Transverse colon (tissue), 4 donors: ENCODE measurements around the gene DESI2. TPM values are rescaled to one million over a fixed set of nuclear protein-coding genes. Genes with fewer than 3 reads are reported as not detected.

Source experiments
- DNase-seq: peaks from one replicate; pipeline ENCODE4 v3.0.0-alpha.2; 2019
- H3K27ac ChIP-seq, 4 donors: fragments of 200-600 bp; sonication (generic); 2 replicates each; pipeline ENCODE4 v1.5.1; 2016 to 2018; ENCODE audit warnings: inconsistent platforms in 4 of 4
- H3K27me3 ChIP-seq: fragments of 200-600 bp; sonication (generic); 2 replicates; pipeline ENCODE4 v1.5.1; 2017; ENCODE audit warnings: inconsistent platforms
- H3K36me3 ChIP-seq, 4 donors: fragments of 200-600 bp; sonication (generic); 2 replicates each; pipeline ENCODE4 v1.5.1; 2017 to 2019; ENCODE audit warnings: inconsistent platforms in 4 of 4
- H3K4me1 ChIP-seq, 4 donors: fragments of 200-600 bp; sonication (generic); 2 replicates each; pipeline ENCODE4 v1.5.1; 2017 to 2020; ENCODE audit warnings: inconsistent platforms in 4 of 4
- H3K4me3 ChIP-seq, 4 donors: fragments of 200-600 bp; sonication (generic); 1 replicate in 1 of 4; 2 replicates in 3 of 4; pipeline versions ENCODE4 v1.5.1 to v1.6.1; 2017 to 2019; ENCODE audit warnings: inconsistent platforms in 4 of 4
- H3K9me3 ChIP-seq, 2 donors: fragments of 200-600 bp; sonication (generic); 2 replicates each; pipeline ENCODE4 v1.5.1; 2017 to 2019; ENCODE audit warnings: inconsistent platforms in 2 of 2
- CTCF ChIP-seq, 5 experiments: fragments of 200-600 bp in 3 of 5; fragments of 450-650 bp in 2 of 5; sonication (generic) in 3 of 5; IDR thresholded peaks; 1 replicate in 2 of 5; 2 replicates in 3 of 5; pipeline ENCODE4 v1.5.1; 2016 to 2017; ENCODE audit warnings: antibody characterized with exemption in 5 of 5, inconsistent platforms in 3 of 5, mild to moderate bottlenecking in 2 of 5, moderate library complexity in 1 of 5
- EP300 ChIP-seq: sonication (generic); formaldehyde crosslinking; IDR thresholded peaks from one replicate; pipeline ENCODE4 v1.6.1; 2017; ENCODE audit warnings: antibody characterized with exemption, low read depth
- POLR2A ChIP-seq: fragments of 450-650 bp; IDR thresholded peaks from one replicate; pipeline ENCODE4 v1.6.1; 2016; ENCODE audit warnings: antibody characterized with exemption, mild to moderate bottlenecking, moderate library complexity
- POLR2AphosphoS5 ChIP-seq, 3 donors: sonication (generic); formaldehyde crosslinking; IDR thresholded peaks; one replicate each; pipeline ENCODE4 v1.6.1; 2016; ENCODE audit warnings: antibody characterized with exemption in 3 of 3
- WGBS, 2 donors: methylation state at CpG; one replicate each; pipeline ENCODE4 v1.1.5; 2018; ENCODE audit warnings: low coverage in 1 of 2; 5-methylcytosine and 5-hydroxymethylcytosine counted together
- in situ Hi-C, 4 donors: fragments of 200-750 bp; cut with MboI; loops; one replicate each; pipeline versions ENCODE4 v1.15.0 to v1.15.1; 2017; ENCODE audit warnings: low sequenced_read_pairs in 3 of 4, low pct_ligation_motif_present in 1 of 4, low pct_unique_long_range_greater_than_20kb in 1 of 4
- intact Hi-C: fragments of 100-400 bp; cut with DNase I; formaldehyde crosslinking; loops from one replicate; pipeline ENCODE4 v1.15.1; 2023; ENCODE audit warnings: low total_unique reads
- total RNA-seq, 4 donors: library from RNA; depleted of rRNA; stranded (reverse); fragments of >200 nt; gene quantifications; one replicate each; pipeline ENCODE4 v1.1.0, GENCODE V29; 2016

Gene DESI2
- total RNA-seq, 4 donors from 2014 or later: 18.3 to 41.6 (median 30.6) TPM

- Histone ChIP-seq H3K36me3 (peaks cover 0 to 7% (median 1%) of the 10 kb centered on the region in 4 donors), H3K4me3 (no peak overlapping the region), H3K27ac (peak overlapping the region in 3 of 4 donors; percentile 18 to 58 (median 18)), H3K9me3 (no peaks in the 10 kb centered on the region), H3K27me3 (no peaks in the 10 kb centered on the region), H3K4me1 (peaks cover 0 to 4% (median 3%) of the 10 kb centered on the region in 4 donors)
- peak; percentile 17 for DNase-seq
- in situ Hi-C loops: no loop called here
- TF ChIP-seq EP300 (no peak), POLR2A (no peak), POLR2AphosphoS5 (IDR thresholded peaks at IDR 0.05) (no peak), CTCF (IDR thresholded peaks at IDR 0.05) (no peak)
- WGBS, 2 donors: 40% methylated on average over 2 of the region's 2 CpGs; no CpG with 5 or more reads in 1 of the 2 donors
- intact Hi-C loops: no loop called here
These were observed 56.8 kb downstream of the DESI2 start for GRCh38 chr1:244709476-244710368.

- H3K4me1 ChIP-seq: peaks cover 0 to 4% (median 2%) of the 10 kb centered on the region in 4 donors
- no peak overlapping the region for H3K4me3 ChIP-seq
- 51 to 56% methylated on average over 2 of the region's 2 CpGs for WGBS, 2 donors
- no peaks in the 10 kb centered on the region for H3K27me3 ChIP-seq
- no peaks in the 10 kb centered on the region for H3K9me3 ChIP-seq
- in situ Hi-C loops: no loop called here
- H3K27ac ChIP-seq: no peak overlapping the region
- TF ChIP-seq POLR2A (no peak), EP300 (no peak), CTCF (IDR thresholded peaks at IDR 0.05) (no peak), POLR2AphosphoS5 (IDR thresholded peaks at IDR 0.05) (no peak)
- no peak for DNase-seq
- intact Hi-C loops: no loop called here
- peaks cover 0 to 6% (median under 1%) of the 10 kb centered on the region in 4 donors for H3K36me3 ChIP-seq
These were observed 57.6 kb downstream of the DESI2 start for GRCh38 chr1:244710474-244711062.

- 78 to 94% methylated on average over 7 of the region's 7 CpGs for WGBS, 2 donors
- Histone ChIP-seq H3K9me3 (no peaks in the 10 kb centered on the region), H3K4me1 (peaks cover 0 to 4% (median 1%) of the 10 kb centered on the region in 4 donors), H3K27me3 (no peaks in the 10 kb centered on the region), H3K36me3 (no peaks in the 10 kb centered on the region), H3K4me3 (no peak overlapping the region), H3K27ac (no peak overlapping the region)
- no peak for DNase-seq
- in situ Hi-C loops: no loop called here
- intact Hi-C loops: no loop called here
- TF ChIP-seq CTCF (IDR thresholded peaks at IDR 0.05) (no peak), EP300 (no peak), POLR2A (no peak), POLR2AphosphoS5 (IDR thresholded peaks at IDR 0.05) (no peak)
These were observed 59.7 kb downstream of the DESI2 start for GRCh38 chr1:244712669-244713068.

GRCh38 chr1:244713332-244713731 is 60.4 kb downstream of the DESI2 start:
- intact Hi-C loops: no loop called here
- Histone ChIP-seq H3K9me3 (no peaks in the 10 kb centered on the region), H3K36me3 (no peaks in the 10 kb centered on the region), H3K27ac (no peak overlapping the region), H3K27me3 (no peaks in the 10 kb centered on the region), H3K4me3 (no peak overlapping the region), H3K4me1 (peaks cover 0 to 4% (median 1%) of the 10 kb centered on the region in 4 donors)
- in situ Hi-C loops: no loop called here
- 83 to 88% methylated on average over 4 to 8 of the region's 8 CpGs for WGBS, 2 donors
- no peak for DNase-seq
- TF ChIP-seq CTCF (IDR thresholded peaks at IDR 0.05): no peak
- no peak for TF ChIP-seq POLR2A
- TF ChIP-seq POLR2AphosphoS5 (IDR thresholded peaks at IDR 0.05): no peak
- TF ChIP-seq EP300: no peak
